OCI-LY7 (cell line): ENCODE measurements around the gene PDE6D. TPM values are rescaled to one million over a fixed set of nuclear protein-coding genes. Genes with fewer than 3 reads are reported as not detected.

ENCODE experiments used
- BruUV-seq: library from RNA; stranded (reverse); fragments of 400-500 nt; replicated peaks from 2 replicates; lab custom pipeline; 2021; lab: Mats Ljungman, UMichigan
- CTCF ChIA-PET: fragments of 300-600 bp; sonication (Branson Sonifier 250); formaldehyde crosslinking; loops from one replicate; lab custom pipeline; 2022; ENCODE audit warnings: antibody characterized with exemption; ENCODE audit not compliant: unreplicated experiment; lab: Charles Lee
- POLR2A ChIA-PET: fragments of 300-600 bp; sonication (Branson Sonifier 250); formaldehyde crosslinking; loops from one replicate; lab custom pipeline; 2022; ENCODE audit warnings: antibody characterized with exemption; lab: Charles Lee
- DNase-seq: peaks from one replicate; pipeline ENCODE4 v3.0.0-alpha.2; 2015; ENCODE audit warnings: low spot score
- H2AFZ ChIP-seq: fragments of 200-600 bp; sonication (generic), shearing (Covaris generic); 2 replicates; pipeline ENCODE4 v1.6.1; 2014; ENCODE audit warnings: mild to moderate bottlenecking, antibody characterized with exemption, low read length, moderate library complexity
- H3K27ac ChIP-seq: fragments of 200-600 bp; sonication (generic); 2 replicates; pipeline ENCODE4 v1.5.1; 2014; ENCODE audit warnings: mixed run types, low read depth, mild to moderate bottlenecking, moderate library complexity, low read length, inconsistent platforms; ENCODE audit not compliant: poor library complexity, severe bottlenecking
- H3K36me3 ChIP-seq: fragments of 200-600 bp; sonication (generic); 2 replicates; pipeline ENCODE4 v1.6.1; 2014; ENCODE audit warnings: mild to moderate bottlenecking, antibody characterized with exemption, low read length, moderate library complexity, mixed read lengths; ENCODE audit not compliant: insufficient read depth
- H3K4me1 ChIP-seq: fragments of 200-600 bp; sonication (generic); 2 replicates; pipeline ENCODE4 v1.5.1; 2014; ENCODE audit warnings: mild to moderate bottlenecking, low read length; ENCODE audit not compliant: insufficient read depth, poor library complexity, severe bottlenecking
- H3K4me2 ChIP-seq: fragments of 200-600 bp; sonication (generic); 2 replicates; pipeline ENCODE4 v1.6.1; 2014; ENCODE audit warnings: mild to moderate bottlenecking, low read length
- H3K4me3 ChIP-seq: fragments of 200-600 bp; sonication (generic); 2 replicates; pipeline ENCODE4 v1.5.1; 2014; ENCODE audit warnings: mild to moderate bottlenecking, low read depth, low read length; ENCODE audit not compliant: poor library complexity, severe bottlenecking
- H3K79me2 ChIP-seq: fragments of 200-600 bp; sonication (generic); 2 replicates; pipeline ENCODE4 v1.6.1; 2016; ENCODE audit warnings: low read depth, mild to moderate bottlenecking, low read length, moderate library complexity, mixed read lengths; ENCODE audit not compliant: insufficient read depth
- H3K9me2 ChIP-seq: fragments of 200-600 bp; sonication (generic); 2 replicates; pipeline ENCODE4 v1.6.1; 2016; ENCODE audit warnings: mild to moderate bottlenecking, low read length, mixed read lengths; ENCODE audit not compliant: insufficient read depth
- H3K9me3 ChIP-seq: fragments of 200-600 bp; sonication (generic); 2 replicates; pipeline ENCODE4 v1.6.1; 2014; ENCODE audit warnings: mild to moderate bottlenecking, mixed run types, low read length, mixed read lengths
- H4K20me1 ChIP-seq: fragments of 200-600 bp; sonication (generic); 2 replicates; pipeline ENCODE4 v1.6.1; 2014; ENCODE audit warnings: mild to moderate bottlenecking, antibody characterized with exemption, low read length, moderate library complexity, mixed read lengths; ENCODE audit not compliant: insufficient read depth
- EZH2phosphoT487 ChIP-seq: fragments of 200-600 bp; sonication (generic); IDR thresholded peaks from 2 replicates; pipeline ENCODE4 v1.6.1; 2018; ENCODE audit warnings: low read depth, borderline replicate concordance, mild to moderate bottlenecking, mixed run types, antibody characterized with exemption, low read length, moderate library complexity, mixed read lengths
- intact Hi-C: fragments of 100-400 bp; cut with micrococcal nuclease; formaldehyde crosslinking; loops from one replicate; pipeline ENCODE4 v1.10.0; 2022; ENCODE audit not compliant: unreplicated experiment
- total RNA-seq, 2 experiments: library from RNA; depleted of rRNA in 1 of 2; stranded (reverse); fragments of >200 nt in 1 of 2; shearing (Covaris generic) in 1 of 2; gene quantifications; 2 replicates each; pipeline ENCODE4 v1.2.3, GENCODE V29; 2014 to 2022
- TF ChIP-seq, protein P1 (sequence below): fragments of 200-600 bp; sonication (generic); conservative IDR thresholded peaks from 2 replicates; pipeline ENCODE4 v1.5.1; 2014; ENCODE audit warnings: mild to moderate bottlenecking, antibody characterized with exemption, low read length, moderate library complexity, mixed read lengths

Gene PDE6D
- total RNA-seq, 2 experiments from 2014 or later: 47.4 to 54.6 TPM

DNA sequence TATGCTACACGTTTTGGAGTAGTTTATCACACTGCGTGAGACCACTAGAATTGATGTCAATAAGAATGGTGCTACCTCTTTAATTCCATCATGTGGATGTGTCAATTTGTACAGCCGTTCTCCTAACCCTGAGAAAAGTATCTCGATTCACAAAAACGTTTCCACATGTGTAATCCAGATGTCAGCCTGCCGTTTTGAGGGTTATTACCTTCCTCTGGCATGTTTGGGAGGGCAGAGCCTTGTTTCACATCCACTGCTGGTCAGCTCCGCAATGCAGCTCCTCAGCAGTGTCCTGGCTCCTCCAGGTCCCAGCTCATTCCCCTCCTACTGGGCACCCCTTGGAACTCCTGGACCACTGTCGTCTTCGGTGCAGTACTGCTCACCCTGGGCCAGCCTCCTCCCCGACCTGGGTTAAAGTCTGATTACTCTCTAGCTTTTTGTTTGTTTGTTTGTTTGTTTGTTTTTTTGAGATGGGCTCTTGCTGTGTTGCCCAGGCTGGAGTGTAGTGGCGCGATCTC is 39.8 kb upstream of the PDE6D start:
- Histone ChIP-seq H3K27ac (no peak overlapping the region), H3K4me1 (no peaks in the 10 kb centered on the region), H3K9me3 (peaks cover 5% of the 10 kb centered on the region; the same call in 1 of the 2 replicates), H3K4me3 (no peak overlapping the region), H3K4me2 (no peak overlapping the region), H3K79me2 (no peaks in the 10 kb centered on the region), H2AFZ (no peak overlapping the region), H4K20me1 (no peaks in the 10 kb centered on the region), H3K36me3 (no peaks in the 10 kb centered on the region), H3K9me2 (no peaks in the 10 kb centered on the region)
- POLR2A ChIA-PET: no interaction called here
- no TSS peak for BruUV-seq
- CTCF ChIA-PET: no interaction called here
- no peak for TF ChIP-seq EZH2phosphoT487
- TF ChIP-seq, protein P1, sequence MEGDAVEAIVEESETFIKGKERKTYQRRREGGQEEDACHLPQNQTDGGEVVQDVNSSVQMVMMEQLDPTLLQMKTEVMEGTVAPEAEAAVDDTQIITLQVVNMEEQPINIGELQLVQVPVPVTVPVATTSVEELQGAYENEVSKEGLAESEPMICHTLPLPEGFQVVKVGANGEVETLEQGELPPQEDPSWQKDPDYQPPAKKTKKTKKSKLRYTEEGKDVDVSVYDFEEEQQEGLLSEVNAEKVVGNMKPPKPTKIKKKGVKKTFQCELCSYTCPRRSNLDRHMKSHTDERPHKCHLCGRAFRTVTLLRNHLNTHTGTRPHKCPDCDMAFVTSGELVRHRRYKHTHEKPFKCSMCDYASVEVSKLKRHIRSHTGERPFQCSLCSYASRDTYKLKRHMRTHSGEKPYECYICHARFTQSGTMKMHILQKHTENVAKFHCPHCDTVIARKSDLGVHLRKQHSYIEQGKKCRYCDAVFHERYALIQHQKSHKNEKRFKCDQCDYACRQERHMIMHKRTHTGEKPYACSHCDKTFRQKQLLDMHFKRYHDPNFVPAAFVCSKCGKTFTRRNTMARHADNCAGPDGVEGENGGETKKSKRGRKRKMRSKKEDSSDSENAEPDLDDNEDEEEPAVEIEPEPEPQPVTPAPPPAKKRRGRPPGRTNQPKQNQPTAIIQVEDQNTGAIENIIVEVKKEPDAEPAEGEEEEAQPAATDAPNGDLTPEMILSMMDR: no peak
- intact Hi-C loops: no loop called here
- DNase-seq: no peak

DNA sequence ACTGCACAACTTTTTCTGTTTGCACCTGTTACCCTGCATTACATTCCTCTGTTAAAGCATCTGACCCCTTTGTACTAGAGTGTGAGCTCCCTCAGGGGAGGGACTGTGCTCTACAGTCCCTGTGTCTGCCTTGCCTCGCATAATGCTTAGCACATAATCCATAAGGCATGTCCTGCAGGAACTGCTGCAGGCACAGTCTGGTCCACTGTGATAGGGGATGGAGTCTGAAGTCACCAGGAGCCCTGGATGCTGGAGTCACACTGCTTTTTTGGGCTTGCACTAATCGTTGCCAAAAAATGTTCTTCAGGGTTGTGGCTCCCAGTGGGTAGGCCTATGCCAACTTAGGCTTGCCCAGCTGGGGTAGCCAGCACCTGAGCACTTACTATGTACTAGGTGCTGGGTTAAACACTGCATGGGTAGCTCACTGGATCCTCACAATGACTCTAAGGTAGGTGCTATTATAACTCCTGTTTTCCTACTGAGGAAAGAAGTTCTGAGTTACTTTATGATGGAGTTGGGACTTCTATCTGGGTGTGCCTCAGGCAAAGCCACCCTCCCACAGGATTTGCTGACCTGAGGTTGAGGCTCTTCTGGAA is 38.5 kb upstream of the PDE6D start:
- POLR2A ChIA-PET: interaction anchor here (0.5 kb wide), 1 partner anchor 25 kb away, joined by 3 read pairs; no protein-coding TSS in a partner anchor
- Histone ChIP-seq H3K4me3 (no peak overlapping the region), H3K79me2 (no peaks in the 10 kb centered on the region), H3K27ac (no peak overlapping the region), H4K20me1 (no peaks in the 10 kb centered on the region), H3K4me1 (no peaks in the 10 kb centered on the region), H3K4me2 (no peak overlapping the region), H3K9me3 (peaks cover 5% of the 10 kb centered on the region; the same call in 1 of the 2 replicates), H3K9me2 (no peaks in the 10 kb centered on the region), H2AFZ (no peak overlapping the region), H3K36me3 (no peaks in the 10 kb centered on the region)
- BruUV-seq: no TSS peak
- CTCF ChIA-PET: no interaction called here
- DNase-seq: no peak
- no peak for TF ChIP-seq EZH2phosphoT487
- TF ChIP-seq, protein P1: no peak
- intact Hi-C loops: no loop called here
